Mesodermal cell (in vitro differentiated cells): Measurements from ENCODE around the gene GATA5.
"Not testable (repeated sequence)": the region's sequence is repeated elsewhere in the genome, so short reads cannot be mapped to it uniquely, and the experiment has no call there.

ENCODE experiments used
- H3K27ac ChIP-seq: 2 replicates; pipeline ENCODE4 v1.7.0; 2013; ENCODE audit warnings: mild to moderate bottlenecking, low read depth, low read length, moderate library complexity; ENCODE audit not compliant: severe bottlenecking
- H3K36me3 ChIP-seq: 2 replicates; pipeline ENCODE4 v1.7.1; 2013; ENCODE audit warnings: mild to moderate bottlenecking, low read length, moderate library complexity; ENCODE audit not compliant: control insufficient read depth, insufficient read depth
- H3K4me1 ChIP-seq: one replicate; pipeline ENCODE4 v1.7.1; 2013; ENCODE audit warnings: mild to moderate bottlenecking, low read length; ENCODE audit not compliant: insufficient read depth, control insufficient read depth, poor library complexity, severe bottlenecking
- H3K4me3 ChIP-seq: 2 replicates; pipeline ENCODE4 v1.7.0; 2013; ENCODE audit warnings: low read length, control low read depth, mild to moderate bottlenecking; ENCODE audit not compliant: insufficient read depth, poor library complexity, severe bottlenecking; ENCODE audit errors: extremely low read depth
- H3K9me3 ChIP-seq: 2 replicates; pipeline ENCODE4 v1.7.1; 2013; ENCODE audit warnings: mild to moderate bottlenecking, low read length, moderate library complexity; ENCODE audit not compliant: control insufficient read depth
- WGBS, 2 experiments: methylation state at CpG; one replicate each; pipeline ENCODE4 v1.1.5; 2013; ENCODE audit warnings: missing lambda C conversion rate in 2 of 2; ENCODE audit not compliant: insufficient coverage in 2 of 2; 5-methylcytosine and 5-hydroxymethylcytosine counted together

Gene GATA5

DNA sequence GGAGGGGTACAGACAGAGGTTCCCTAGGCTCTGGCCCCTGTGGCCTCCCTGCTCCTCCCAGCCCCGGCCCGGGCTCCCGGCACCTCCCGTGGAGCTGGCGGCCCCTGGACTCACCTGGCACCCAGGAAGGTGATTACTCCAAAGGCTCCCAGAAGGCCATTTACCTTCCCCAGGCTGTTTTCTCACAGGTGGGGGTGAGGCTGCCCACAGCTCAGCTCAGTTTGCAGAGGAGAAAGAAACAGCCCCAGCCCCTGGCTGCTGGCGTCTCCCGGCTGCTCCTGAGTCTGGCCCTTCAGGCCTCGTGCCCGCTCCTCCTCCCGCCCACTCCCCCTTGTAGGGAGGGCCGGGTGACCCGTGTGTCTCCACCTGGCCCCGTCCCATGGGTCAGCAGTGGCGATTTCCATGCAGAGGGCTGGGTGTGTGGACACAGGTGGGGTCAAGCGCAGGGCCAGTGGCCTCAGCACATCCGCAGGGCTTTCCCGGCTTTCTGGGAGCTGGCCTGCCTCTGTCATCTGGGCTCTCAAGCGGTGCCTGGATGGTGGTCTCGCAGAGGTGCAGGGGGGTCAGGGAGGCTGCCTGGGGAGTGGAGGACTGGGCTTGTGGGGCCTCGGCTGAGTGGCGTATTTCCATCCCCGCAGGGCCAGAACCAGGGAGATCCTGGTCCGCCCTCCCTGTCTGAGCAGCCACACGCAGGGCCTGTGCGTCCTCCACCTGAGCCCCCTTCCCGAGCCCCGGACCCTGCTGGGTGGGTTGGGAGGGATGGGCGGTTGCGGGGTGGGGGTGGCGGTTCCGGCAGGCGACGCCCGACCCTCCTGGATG, 20.2 kb upstream of the GATA5 start:
- no peaks in the 10 kb centered on the region for H3K36me3 ChIP-seq
- 78 to 81% methylated on average over 17 to 19 of the region's 34 CpGs for WGBS, 2 experiments
- peaks cover 15% of the 10 kb centered on the region for H3K4me1 ChIP-seq
- no peak overlapping the region for H3K4me3 ChIP-seq
- no peak overlapping the region for H3K27ac ChIP-seq
- H3K9me3 ChIP-seq: peaks cover 5% of the 10 kb centered on the region

DNA sequence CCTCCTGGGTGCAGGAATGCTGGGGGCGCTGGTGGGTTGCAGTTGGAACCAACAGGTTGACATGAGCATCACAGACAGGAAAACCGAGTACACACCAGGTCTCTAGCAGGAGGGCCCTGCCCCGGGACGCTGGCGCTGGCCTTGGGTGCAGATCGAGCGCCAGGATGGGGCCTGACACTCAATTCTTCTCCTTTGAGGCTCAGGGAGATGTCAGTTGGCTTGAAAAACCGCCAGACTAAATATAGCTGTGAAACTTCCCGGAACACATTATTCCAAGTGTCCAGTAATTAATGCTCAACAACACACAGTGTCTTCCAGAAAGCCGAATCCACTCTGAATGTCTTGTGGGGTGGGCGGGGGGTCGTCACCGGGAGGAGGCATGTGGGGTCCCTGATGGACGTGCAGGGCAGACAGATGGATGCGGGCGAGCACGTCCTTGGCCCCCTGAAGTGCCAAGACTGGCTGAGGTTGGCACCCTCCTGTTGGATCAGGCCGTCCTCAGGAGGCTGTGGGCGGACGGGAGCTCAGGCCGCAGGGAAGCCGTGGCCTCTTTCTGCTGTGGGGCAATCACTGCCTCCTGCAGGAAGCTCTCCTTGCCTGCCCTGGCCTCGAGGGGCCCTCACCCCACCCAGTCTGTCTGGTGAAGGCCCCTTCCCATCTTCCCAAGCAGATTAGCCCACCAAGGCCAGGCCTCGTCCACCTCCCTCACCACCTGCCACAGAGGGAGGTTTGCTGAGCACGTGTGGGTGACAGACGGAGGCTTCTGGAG, 19.4 kb upstream of the GATA5 start:
- no peak overlapping the region for H3K27ac ChIP-seq
- H3K36me3 ChIP-seq: no peaks in the 10 kb centered on the region
- H3K4me3 ChIP-seq: no peak overlapping the region
- peaks cover 8% of the 10 kb centered on the region for H3K9me3 ChIP-seq
- 87 to 93% methylated on average over 10 to 24 of the region's 26 CpGs for WGBS, 2 experiments
- peaks cover 15% of the 10 kb centered on the region for H3K4me1 ChIP-seq

DNA sequence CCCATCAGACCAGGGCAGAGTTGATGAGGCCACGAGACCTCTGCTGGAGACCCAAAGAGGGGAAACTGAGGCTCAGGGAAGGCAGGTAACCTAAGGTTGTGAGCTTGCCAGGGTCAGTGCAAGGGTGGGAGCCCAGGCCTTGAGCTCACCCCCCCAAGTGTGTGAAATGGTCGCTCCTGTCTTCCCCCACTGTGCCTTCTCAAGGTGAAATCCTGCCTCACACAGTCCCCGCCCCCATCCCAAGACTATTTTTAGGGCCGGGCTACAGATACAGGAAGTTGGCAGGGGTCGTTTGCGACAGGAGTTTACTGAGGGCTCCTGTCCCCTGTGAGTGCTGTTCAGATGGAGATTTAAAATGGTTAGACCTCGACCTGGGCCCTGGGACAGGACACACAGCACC, 18.7 kb upstream of the GATA5 start:
- 37 to 41% methylated on average over 3 to 5 of the region's 7 CpGs for WGBS, 2 experiments
- Histone ChIP-seq H3K4me3 (no peak overlapping the region), H3K9me3 (peaks cover 8% of the 10 kb centered on the region), H3K4me1 (peaks cover 15% of the 10 kb centered on the region), H3K27ac (no peak overlapping the region), H3K36me3 (no peaks in the 10 kb centered on the region)

DNA sequence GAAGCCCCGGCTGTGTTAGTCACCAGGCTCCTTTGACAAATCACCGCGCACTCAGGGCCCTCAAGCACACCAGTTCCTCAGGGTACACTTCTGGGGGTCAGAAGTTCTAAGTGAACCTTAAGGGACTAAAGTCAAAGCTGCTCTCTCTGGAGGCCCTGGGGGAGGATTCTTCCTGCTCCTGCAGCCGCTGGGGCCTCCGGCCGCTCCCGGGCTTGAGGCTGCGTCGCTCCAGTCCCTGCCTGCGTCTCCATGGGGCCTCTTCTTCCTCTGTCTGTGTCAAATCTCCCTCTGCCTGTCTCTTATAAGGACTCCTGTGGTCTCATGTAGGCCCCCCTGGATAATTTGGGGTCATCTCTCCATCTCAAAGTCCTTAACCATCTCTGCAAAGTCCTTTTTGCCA, 18.1 kb upstream of the GATA5 start:
- Histone ChIP-seq H3K36me3 (no peaks in the 10 kb centered on the region), H3K9me3 (peaks cover 8% of the 10 kb centered on the region), H3K4me3 (no peak overlapping the region), H3K27ac (no peak overlapping the region), H3K4me1 (peaks cover 15% of the 10 kb centered on the region)
- 95% methylated on average over 10 of the region's 10 CpGs for WGBS, 2 experiments

DNA sequence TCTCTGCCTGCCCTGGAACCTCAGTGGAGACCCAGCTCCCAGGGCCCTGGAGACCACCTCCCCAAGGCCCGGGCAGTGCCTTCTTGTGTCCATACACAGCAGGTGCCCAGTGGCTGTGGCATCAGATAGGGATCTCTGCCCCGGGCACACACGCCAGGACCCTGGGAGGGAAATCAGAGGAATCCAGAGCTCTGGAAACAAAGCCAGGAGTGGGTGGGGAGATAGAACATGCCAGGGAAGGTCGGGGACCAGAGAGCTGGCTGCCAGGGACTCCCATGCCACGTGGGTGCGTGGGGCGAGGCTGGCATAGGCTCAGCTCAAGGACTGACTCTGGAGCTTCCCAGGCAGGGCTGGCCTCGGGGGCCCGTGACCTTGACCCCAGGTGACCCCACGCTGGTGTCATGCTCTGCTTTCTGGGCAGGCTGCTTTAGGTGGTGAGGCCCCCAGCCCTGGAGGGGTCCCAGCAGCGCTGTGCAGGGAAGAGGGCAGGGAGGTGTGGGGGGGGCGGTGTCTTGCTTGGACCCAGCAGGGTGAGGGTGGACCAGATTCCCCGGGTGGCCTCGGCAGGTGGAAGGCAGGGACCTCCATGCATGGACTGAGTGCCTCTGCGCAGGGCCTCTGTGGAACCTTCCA, 17.6 kb upstream of the GATA5 start:
- Histone ChIP-seq H3K4me1 (peaks cover 15% of the 10 kb centered on the region), H3K4me3 (no peak overlapping the region)
- WGBS, 2 experiments: 95 to 96% methylated on average over 14 to 15 of the region's 15 CpGs

DNA sequence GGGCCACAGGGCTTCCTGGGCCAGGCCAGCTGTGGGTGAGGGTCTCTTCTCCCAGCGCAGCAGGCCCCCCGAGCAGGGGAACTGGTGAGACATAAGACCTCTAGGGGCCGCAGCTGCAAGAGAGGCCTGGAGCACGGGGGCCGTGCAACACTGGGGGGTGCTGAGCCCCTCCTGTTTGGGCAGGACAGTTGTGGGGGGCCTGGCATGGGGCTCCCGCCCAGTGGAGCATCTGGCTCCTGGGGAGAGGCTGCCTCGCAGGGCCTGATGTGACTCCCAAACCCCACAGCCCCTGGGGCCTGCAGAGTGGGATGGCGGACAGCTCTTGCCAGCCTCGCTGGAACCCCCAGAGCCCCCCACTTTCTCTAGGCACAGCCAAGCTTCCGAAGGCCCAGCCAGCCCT, 16.9 kb upstream of the GATA5 start:
- H3K36me3 ChIP-seq: no peaks in the 10 kb centered on the region
- peaks cover 21% of the 10 kb centered on the region for H3K4me1 ChIP-seq
- H3K4me3 ChIP-seq: no peak overlapping the region
- H3K9me3 ChIP-seq: peaks cover 8% of the 10 kb centered on the region
- H3K27ac ChIP-seq: no peak overlapping the region
- WGBS, 2 experiments: 96% methylated on average over 10 of the region's 10 CpGs

More for the DNA sequence above, 17.6 kb upstream of the GATA5 start:
- Histone ChIP-seq H3K27ac (no peak overlapping the region), H3K36me3 (no peaks in the 10 kb centered on the region), H3K9me3 (peaks cover 8% of the 10 kb centered on the region)

DNA sequence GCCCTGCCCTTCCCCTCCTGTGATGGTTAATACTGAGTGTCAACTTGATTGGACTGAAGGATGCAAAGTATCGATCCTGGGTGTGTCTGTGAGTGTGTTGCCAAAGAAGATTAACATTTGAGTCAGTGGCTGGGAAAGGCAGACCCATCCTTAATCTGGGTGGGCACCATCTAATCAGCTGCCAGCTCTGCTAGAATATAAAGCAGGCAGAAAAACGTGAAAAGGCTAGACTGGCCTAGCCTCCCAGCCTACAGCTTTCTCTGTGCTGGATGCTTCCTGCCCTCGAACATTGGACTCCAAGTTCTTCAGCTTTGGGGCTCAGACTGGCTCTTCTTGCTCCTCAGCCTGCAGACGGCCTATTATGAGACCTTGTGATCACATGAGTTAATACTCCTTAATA, 15.0 kb upstream of the GATA5 start:
- 86 to 97% methylated on average over 3 to 4 of the region's 4 CpGs for WGBS, 2 experiments
- H3K36me3 ChIP-seq, H3K27ac ChIP-seq, H3K9me3 ChIP-seq, H3K4me3 ChIP-seq: not testable (repeated sequence)
- H3K4me1 ChIP-seq: peaks cover 37% of the 10 kb centered on the region

DNA sequence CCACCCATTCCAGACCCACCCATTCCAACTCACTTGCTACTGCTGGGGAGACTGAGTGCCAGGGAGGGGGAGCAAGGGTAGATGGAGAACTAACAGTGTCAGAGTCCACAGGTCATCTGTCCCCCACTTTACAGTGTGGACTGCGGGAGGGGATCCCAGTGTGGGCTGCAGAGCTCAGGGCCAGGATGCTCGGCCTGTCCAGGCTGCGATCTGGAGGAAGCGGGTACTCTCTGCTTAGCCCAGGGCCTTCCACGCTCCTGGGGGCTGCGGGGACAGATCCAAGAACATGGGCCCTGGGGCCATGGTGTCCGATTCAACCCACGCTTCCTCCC, 14.1 kb upstream of the GATA5 start:
- peaks cover 8% of the 10 kb centered on the region for H3K9me3 ChIP-seq
- H3K36me3 ChIP-seq: no peaks in the 10 kb centered on the region
- H3K4me3 ChIP-seq: no peak overlapping the region
- 92 to 93% methylated on average over 6 to 8 of the region's 8 CpGs for WGBS, 2 experiments
- no peak overlapping the region for H3K27ac ChIP-seq
- peaks cover 40% of the 10 kb centered on the region for H3K4me1 ChIP-seq

DNA sequence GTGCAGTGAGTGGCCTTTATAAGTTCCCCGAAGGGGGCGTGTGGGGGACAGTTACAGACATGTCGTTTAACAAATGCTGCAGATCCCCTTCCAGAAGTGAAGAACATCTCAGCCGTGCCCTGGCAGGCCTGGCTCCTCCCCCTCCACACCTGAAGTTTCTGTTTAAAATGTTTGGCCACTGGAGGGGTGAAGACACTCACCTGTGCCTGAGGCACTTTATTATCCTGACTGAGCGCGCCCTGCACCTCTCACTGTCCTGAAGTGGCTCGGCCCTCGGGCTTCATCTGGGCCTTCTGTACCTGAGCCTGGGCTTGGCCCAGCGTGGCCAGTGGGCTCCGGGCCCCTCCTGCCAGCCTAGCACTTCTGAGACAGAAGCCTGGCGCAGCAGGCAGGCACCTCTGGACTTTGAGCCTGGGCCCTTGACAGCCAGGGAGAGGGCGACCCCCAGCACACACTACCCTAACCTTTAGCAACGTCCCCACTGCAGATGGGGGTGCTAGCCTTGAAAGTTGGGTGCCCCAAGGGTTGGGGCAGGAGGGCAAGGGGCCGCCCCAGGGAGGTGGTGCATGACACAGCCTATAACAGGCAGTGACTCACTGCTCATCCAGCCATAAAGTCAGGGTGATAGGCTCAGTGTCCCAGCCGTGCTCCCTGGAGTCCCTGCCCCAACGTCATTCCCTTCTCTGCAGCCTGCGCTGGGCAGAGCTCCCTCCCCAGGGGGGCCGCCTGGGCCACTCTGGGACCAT, 13.6 kb upstream of the GATA5 start:
- H3K27ac ChIP-seq: no peak overlapping the region
- H3K4me3 ChIP-seq: no peak overlapping the region
- H3K4me1 ChIP-seq: peaks cover 40% of the 10 kb centered on the region
- peaks cover 8% of the 10 kb centered on the region for H3K9me3 ChIP-seq
- no peaks in the 10 kb centered on the region for H3K36me3 ChIP-seq
- 86 to 90% methylated on average over 13 to 15 of the region's 18 CpGs for WGBS, 2 experiments

DNA sequence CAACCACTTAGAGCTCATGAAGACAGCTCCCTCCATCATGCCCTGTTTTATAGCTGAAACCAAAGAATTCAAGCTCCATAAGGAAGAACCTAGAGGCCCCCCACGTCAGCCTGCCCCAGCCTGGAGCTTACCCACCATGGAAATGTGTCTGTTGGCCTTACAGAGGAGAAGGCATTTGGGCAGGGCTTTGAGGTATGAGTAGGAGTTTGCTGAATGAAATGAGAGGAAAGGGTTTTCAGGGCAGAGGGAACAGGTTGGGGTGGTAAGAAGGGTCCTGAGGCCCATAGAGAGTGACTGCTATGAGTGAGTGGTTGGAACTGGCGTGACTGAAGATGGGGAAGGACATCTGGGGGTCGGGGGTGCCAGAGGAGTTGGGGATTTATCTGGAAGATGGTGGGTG, 12.7 kb upstream of the GATA5 start:
- WGBS, 2 experiments: 95% methylated on average over 2 to 3 of the region's 3 CpGs
- no peak overlapping the region for H3K27ac ChIP-seq
- peaks cover 8% of the 10 kb centered on the region for H3K9me3 ChIP-seq
- H3K4me3 ChIP-seq: no peak overlapping the region
- H3K36me3 ChIP-seq: no peaks in the 10 kb centered on the region
- H3K4me1 ChIP-seq: peaks cover 47% of the 10 kb centered on the region
